GM12878 (cell line): Measurements from ENCODE around the gene KRTAP4-1.

ENCODE experiments used
- CTCF ChIP-seq, 3 experiments: IDR thresholded peaks in 2 of 3; conservative IDR thresholded peaks in 1 of 3; 2 replicates each; pipeline ENCODE4 v1.5.1; 2011; ENCODE audit warnings: low read depth in 3 of 3, low read length in 3 of 3, mild to moderate bottlenecking in 3 of 3, control low read depth in 2 of 3, moderate library complexity in 2 of 3, inconsistent platforms in 1 of 3, mixed read lengths in 1 of 3; ENCODE audit not compliant: control insufficient read depth in 2 of 3, insufficient read depth in 1 of 3; ENCODE audit errors: extremely low read depth in 1 of 3
- ELK1 ChIP-seq: IDR thresholded peaks from 2 replicates; pipeline ENCODE4 v1.6.1; 2012; ENCODE audit warnings: low read depth, low read length, improper control_type of control experiment
- EP300 ChIP-seq, 2 experiments: fragments of 150-350 bp in 1 of 2; IDR thresholded peaks; 2 replicates each; pipeline ENCODE4 v1.6.1; 2011 to 2012; ENCODE audit warnings: low read depth in 2 of 2, low read length in 2 of 2, borderline replicate concordance in 1 of 2, improper control_type of control experiment in 1 of 2, inconsistent platforms in 1 of 2; ENCODE audit not compliant: control insufficient read depth in 1 of 2
- FOS ChIP-seq: IDR thresholded peaks from 3 replicates; pipeline ENCODE4 v1.6.1; 2011; ENCODE audit warnings: borderline replicate concordance; ENCODE audit not compliant: insufficient read length; ENCODE audit errors: extremely low read depth
- HCFC1 ChIP-seq: fragments of 150-350 bp; IDR thresholded peaks from 2 replicates; pipeline ENCODE4 v1.6.1; 2014; ENCODE audit warnings: low read length
- MAX ChIP-seq: IDR thresholded peaks from 2 replicates; pipeline ENCODE4 v1.6.1; 2012; ENCODE audit warnings: low read depth, low read length, improper control_type of control experiment
- NFIC ChIP-seq: IDR thresholded peaks from 2 replicates; pipeline ENCODE4 v1.6.1; 2012; ENCODE audit warnings: low read depth, mild to moderate bottlenecking, inconsistent platforms, low read length, moderate library complexity
- NR2C1 ChIP-seq: fragments of 450-650 bp; IDR thresholded peaks from 2 replicates; pipeline ENCODE4 v1.6.1; 2017; ENCODE audit warnings: antibody characterized with exemption, mild to moderate bottlenecking, moderate library complexity
- POLR2A ChIP-seq: IDR thresholded peaks from 2 replicates; pipeline ENCODE4 v1.6.1; 2011; ENCODE audit warnings: low read depth, mild to moderate bottlenecking, low read length

GRCh38 chr17:41211845-41212466 lies 27.2 kb upstream of the KRTAP4-1 start:
- TF ChIP-seq CTCF (IDR thresholded peaks at IDR 0.05 in 2 of 3, conservative IDR thresholded peaks at IDR 0.05 in 1 of 3; ENCODE audit: control insufficient read depth in 2 of 3, extremely low read depth in 1 of 3, insufficient read depth in 1 of 3, low read depth in 3 of 3, low read length in 3 of 3) (no peak), EP300 (IDR thresholded peaks at IDR 0.05; ENCODE audit: borderline replicate concordance in 1 of 2, control insufficient read depth in 1 of 2, low read depth in 2 of 2, low read length in 2 of 2) (no peak), MAX (no peak), ELK1 (no peak), FOS (no peak), POLR2A (no peak), HCFC1 (no peak), NR2C1 (no peak), NFIC (no peak)
